Activated T-helper 1 cell treated with anti-CD3 and anti-CD28 coated beads, Interleukin-12 subunit alpha, Interleukin-12 subunit beta, Interleukin-2, Interleukin-4 antibody, amounts not matched to agents 30 ng/mL and 10 ng/mL and 1 ng/mL, durations not matched to agents 14 hours and 24 hours and 36 hours (primary cell): ENCODE data around the gene RHOT1. TPM values are rescaled to one million over a fixed set of nuclear protein-coding genes. Genes with fewer than 3 reads are reported as not detected.
"Not testable (repeated sequence)": the region's sequence is repeated elsewhere in the genome, so short reads cannot be mapped to it uniquely, and the experiment has no call there.

Experiments used
- DNase-seq: peaks from one replicate; pipeline ENCODE4 v3.0.0; 2021; ENCODE audit warnings: low spot score
- H3K27ac Mint-ChIP-seq: one replicate; pipeline ENCODE4 v1.8.0; 2021; ENCODE audit warnings: mild to moderate bottlenecking, mixed read lengths
- H3K27me3 Mint-ChIP-seq: one replicate; pipeline ENCODE4 v1.8.0; 2022; ENCODE audit warnings: mild to moderate bottlenecking, moderate library complexity, mixed read lengths; ENCODE audit not compliant: insufficient read depth
- H3K36me3 Mint-ChIP-seq: one replicate; pipeline ENCODE4 v1.8.0; 2021; ENCODE audit warnings: low read depth, mixed read lengths
- H3K4me1 Mint-ChIP-seq: one replicate; pipeline ENCODE4 v1.8.0; 2021; ENCODE audit warnings: low read depth, mixed read lengths
- H3K4me3 Mint-ChIP-seq: one replicate; pipeline ENCODE4 v1.8.0; 2021; ENCODE audit warnings: mild to moderate bottlenecking, moderate library complexity, mixed read lengths
- H3K9me3 Mint-ChIP-seq: one replicate; pipeline ENCODE4 v1.8.0; 2021; ENCODE audit warnings: mixed read lengths
- intact Hi-C: fragments of 100-400 bp; cut with micrococcal nuclease; formaldehyde crosslinking; loops from one replicate; pipeline ENCODE4 v1.15.1; 2024
- total RNA-seq: library from RNA; stranded (reverse); gene quantifications from 2 replicates; pipeline ENCODE4 v1.2.3, GENCODE V29; 2022

The RHOT1 gene
- total RNA-seq, 1 donor from 2014 or later = 25.9 TPM

- DNase-seq = no peak
- intact Hi-C loops = no loop called here
- H3K9me3 Mint-ChIP-seq = no peaks in the 10 kb centered on the region
- H3K36me3 Mint-ChIP-seq = peaks cover 17% of the 10 kb centered on the region
- H3K4me3 Mint-ChIP-seq = no peak overlapping the region
- H3K27me3 Mint-ChIP-seq = no peaks in the 10 kb centered on the region
- no peak overlapping the region for H3K27ac Mint-ChIP-seq
- H3K4me1 Mint-ChIP-seq = peaks cover 10% of the 10 kb centered on the region
Measured at GRCh38 chr17:32155896-32156295, 13.6 kb downstream of the RHOT1 start.

- H3K27ac Mint-ChIP-seq = no peak overlapping the region
- no peak for DNase-seq
- no peaks in the 10 kb centered on the region for H3K27me3 Mint-ChIP-seq
- intact Hi-C loops = no loop called here
- H3K36me3 Mint-ChIP-seq = peaks cover 20% of the 10 kb centered on the region
- no peaks in the 10 kb centered on the region for H3K9me3 Mint-ChIP-seq
- peaks cover 6% of the 10 kb centered on the region for H3K4me1 Mint-ChIP-seq
- H3K4me3 Mint-ChIP-seq = no peak overlapping the region
Measured at GRCh38 chr17:32156656-32157055, 14.4 kb downstream of the RHOT1 start.

DNA sequence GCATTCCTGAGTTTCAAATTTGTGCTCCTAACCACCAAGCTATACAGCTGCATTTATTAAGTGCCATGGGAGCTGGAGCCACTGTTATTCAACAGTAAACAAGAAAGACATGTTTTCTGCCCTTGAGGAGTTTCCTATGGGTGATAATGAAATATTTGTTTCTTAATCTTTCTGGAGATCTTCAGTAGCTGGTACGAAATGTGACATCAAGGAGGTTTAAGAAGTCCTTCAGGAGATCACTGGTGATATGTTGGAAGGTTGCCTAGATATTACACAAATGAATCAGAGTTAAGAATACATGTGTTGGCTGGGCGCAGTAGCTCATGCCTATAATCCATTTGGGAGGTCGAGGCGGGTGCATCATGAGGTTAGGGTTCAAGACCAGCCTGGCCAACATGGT, 14.9 kb downstream of the RHOT1 start:
- Mint-ChIP-seq H3K9me3 (no peaks in the 10 kb centered on the region), H3K4me3 (no peak overlapping the region), H3K4me1 (peaks cover 1% of the 10 kb centered on the region), H3K27ac (no peak overlapping the region), H3K36me3 (peaks cover 18% of the 10 kb centered on the region), H3K27me3 (no peaks in the 10 kb centered on the region)
- no peak for DNase-seq
- intact Hi-C loops = no loop called here

DNA sequence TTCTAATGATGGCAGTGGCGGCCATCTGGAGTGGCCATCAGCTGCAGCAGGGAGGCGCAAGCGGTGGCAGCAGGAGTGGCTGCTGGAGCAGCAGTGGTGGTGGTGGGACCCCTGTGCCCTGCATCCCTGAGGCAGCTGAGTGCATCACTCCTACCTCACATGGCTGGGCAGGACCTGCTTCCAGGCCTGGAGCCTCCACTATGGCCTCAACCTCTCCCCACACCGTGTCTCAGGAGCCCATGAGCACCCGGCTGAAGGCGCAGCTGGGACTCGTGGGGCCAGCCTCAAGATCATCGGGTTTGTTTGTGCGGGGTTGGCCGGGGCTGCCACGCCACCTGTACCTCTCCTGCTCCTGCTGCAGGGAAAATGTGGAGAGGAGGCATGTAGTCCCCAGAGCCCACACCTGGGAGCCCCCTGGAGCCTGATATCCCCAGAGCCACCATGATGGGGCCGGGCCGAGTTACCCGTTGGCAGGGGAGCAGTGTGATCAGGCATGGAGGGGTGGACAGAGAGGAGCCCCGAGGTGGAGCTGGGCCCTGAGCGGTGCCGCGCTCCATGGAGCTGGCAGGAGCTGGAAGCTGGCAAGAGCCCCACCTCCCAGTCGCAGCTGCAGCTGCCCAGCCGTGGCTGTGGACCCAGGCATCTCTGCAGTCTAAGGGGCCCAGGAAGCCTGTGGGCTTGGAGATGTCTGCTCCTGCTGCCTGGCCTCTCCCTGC, 16.7 kb downstream of the RHOT1 start:
- Mint-ChIP-seq H3K27me3 (no peaks in the 10 kb centered on the region), H3K9me3 (no peaks in the 10 kb centered on the region), H3K4me1 (no peaks in the 10 kb centered on the region), H3K27ac (no peak overlapping the region), H3K4me3 (no peak overlapping the region), H3K36me3 (peaks cover 13% of the 10 kb centered on the region)
- DNase-seq = no peak
- intact Hi-C loops = no loop called here

DNA sequence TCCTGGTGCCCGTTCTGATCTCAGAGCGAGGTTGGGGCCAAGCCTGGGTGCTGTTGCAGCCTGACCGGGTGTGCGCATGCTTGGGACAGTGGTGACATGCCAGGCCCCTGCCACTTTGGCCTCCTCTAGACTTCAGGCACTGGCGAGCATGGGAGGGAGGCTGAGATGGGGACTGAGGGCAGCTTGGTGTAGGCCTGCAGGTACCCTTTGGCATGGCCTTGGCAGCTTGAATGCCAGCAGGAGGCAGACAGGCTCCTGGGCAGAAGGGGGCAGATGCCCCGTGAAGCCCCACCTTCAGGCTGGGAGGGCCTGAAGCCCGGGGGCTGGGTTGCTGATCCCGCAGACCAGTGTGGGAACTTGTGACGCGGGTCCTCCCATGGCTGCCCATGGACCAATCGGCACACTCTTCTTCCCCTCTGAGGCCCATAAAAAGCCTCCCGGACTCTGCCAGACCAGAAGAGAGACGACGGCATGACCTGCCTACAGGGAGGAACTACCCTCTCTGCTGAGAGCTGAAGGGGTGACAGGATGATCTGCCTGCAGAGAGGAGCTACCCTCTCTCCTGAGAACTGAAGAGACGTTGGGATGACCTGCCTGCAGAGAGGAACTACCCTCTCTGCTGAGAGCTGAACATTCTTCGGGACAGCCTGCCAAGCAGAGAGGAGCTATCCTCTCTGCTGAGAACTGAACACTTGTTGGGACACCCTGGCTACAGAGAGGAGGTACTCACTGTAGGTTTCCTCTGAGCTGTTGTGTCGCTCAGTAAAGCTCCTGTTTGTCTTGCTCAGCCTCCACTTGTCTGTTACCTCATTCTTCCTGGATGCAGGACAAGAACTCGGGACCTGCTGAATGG, 17.5 kb downstream of the RHOT1 start:
- DNase-seq = no peak
- Mint-ChIP-seq H3K27me3 (no peaks in the 10 kb centered on the region), H3K4me3 (no peak overlapping the region), H3K9me3 (no peaks in the 10 kb centered on the region), H3K4me1 (no peaks in the 10 kb centered on the region), H3K36me3 (peaks cover 13% of the 10 kb centered on the region), H3K27ac (no peak overlapping the region)
- intact Hi-C loops = no loop called here

DNA sequence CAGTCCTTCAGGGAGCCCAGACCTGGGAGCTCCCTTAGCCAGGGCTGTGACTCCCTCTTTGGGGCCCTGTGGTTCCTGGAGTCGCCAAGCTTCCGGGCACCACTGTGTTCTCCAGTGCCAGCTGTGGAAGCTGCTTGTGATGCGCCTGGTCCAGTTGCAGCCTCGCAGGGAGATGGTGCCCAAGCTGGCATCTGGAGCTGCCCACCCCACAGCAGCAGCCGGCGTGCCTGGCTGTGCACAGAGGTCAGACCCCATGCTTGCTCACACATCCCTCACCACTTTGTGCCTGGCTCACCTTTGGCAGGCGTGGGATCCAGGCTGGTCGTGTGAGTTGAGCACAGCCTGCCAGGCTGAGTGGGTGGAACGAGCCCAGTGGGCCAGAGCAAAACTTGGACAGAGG, 18.2 kb downstream of the RHOT1 start:
- no peaks in the 10 kb centered on the region for H3K4me1 Mint-ChIP-seq
- H3K4me3 Mint-ChIP-seq = no peak overlapping the region
- no peak for DNase-seq
- peaks cover 13% of the 10 kb centered on the region for H3K36me3 Mint-ChIP-seq
- intact Hi-C loops = no loop called here
- no peaks in the 10 kb centered on the region for H3K9me3 Mint-ChIP-seq
- H3K27ac Mint-ChIP-seq = no peak overlapping the region
- H3K27me3 Mint-ChIP-seq = no peaks in the 10 kb centered on the region

DNA sequence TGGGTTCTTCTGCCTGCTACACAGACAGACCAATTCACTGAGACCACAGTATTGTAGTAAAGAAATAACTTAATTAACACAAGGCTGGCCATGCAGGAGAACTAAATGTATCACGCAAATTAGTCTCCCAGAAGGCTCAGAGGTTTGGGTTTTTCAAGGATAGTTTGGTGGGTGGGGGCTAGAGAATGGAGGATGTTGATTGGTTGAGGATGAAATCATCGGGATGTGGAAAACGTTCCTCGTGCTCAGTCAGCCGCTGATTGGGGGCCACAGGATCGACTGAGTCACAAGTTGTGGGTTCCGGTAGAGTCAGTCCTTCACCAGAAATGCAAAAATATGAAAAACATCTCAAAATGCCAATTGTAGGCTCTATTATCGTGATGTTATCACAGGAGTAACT, 18.7 kb downstream of the RHOT1 start:
- Mint-ChIP-seq H3K27me3 (no peaks in the 10 kb centered on the region), H3K27ac (no peak overlapping the region), H3K4me1 (no peaks in the 10 kb centered on the region), H3K36me3 (peaks cover 13% of the 10 kb centered on the region), H3K4me3 (no peak overlapping the region), H3K9me3 (no peaks in the 10 kb centered on the region)
- intact Hi-C loops = no loop called here
- DNase-seq = no peak

- H3K9me3 Mint-ChIP-seq = peaks cover 6% of the 10 kb centered on the region
- intact Hi-C loops = no loop called here
- no peak for DNase-seq
- no peaks in the 10 kb centered on the region for H3K4me1 Mint-ChIP-seq
- H3K36me3 Mint-ChIP-seq = peaks cover 18% of the 10 kb centered on the region
- H3K27me3 Mint-ChIP-seq = no peaks in the 10 kb centered on the region
- H3K4me3 Mint-ChIP-seq = no peak overlapping the region
- no peak overlapping the region for H3K27ac Mint-ChIP-seq
Measured at GRCh38 chr17:32161506-32162365, 19.4 kb downstream of the RHOT1 start.

- Mint-ChIP-seq H3K27me3 (no peaks in the 10 kb centered on the region), H3K4me1 (no peaks in the 10 kb centered on the region), H3K9me3 (no peaks in the 10 kb centered on the region), H3K4me3 (no peak overlapping the region), H3K36me3 (peaks cover 33% of the 10 kb centered on the region), H3K27ac (no peak overlapping the region)
- intact Hi-C loops = no loop called here
- no peak for DNase-seq
Measured at GRCh38 chr17:32174889-32175288, 32.6 kb downstream of the RHOT1 start.

GRCh38 chr17:32178679-32179078, 36.4 kb downstream of the RHOT1 start:
- H3K4me3 Mint-ChIP-seq, intact Hi-C loops, DNase-seq, H3K27me3 Mint-ChIP-seq, H3K4me1 Mint-ChIP-seq, H3K27ac Mint-ChIP-seq, H3K9me3 Mint-ChIP-seq: not testable (repeated sequence)
- H3K36me3 Mint-ChIP-seq = peaks cover 47% of the 10 kb centered on the region

DNA sequence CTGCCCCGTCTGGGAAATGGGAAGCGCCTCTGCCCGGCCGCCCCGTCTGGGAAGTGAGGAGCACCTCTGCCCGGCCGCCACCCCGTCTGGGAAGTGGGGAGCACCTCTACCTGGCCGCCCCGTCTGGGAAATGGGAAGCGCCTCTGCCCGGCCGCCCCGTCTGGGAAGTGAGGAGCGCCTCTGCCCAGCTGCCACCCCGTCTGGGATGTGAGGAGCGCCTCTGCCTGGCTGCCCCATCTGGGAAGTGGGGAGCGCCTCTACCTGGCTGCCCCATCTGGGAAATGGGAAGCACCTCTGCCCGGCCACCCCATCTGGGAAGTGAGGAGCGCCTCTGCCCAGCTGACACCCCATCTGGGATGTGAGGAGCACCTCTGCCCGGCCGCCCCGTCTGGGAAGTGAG, 36.8 kb downstream of the RHOT1 start:
- intact Hi-C loops = not testable (repeated sequence)
- H3K36me3 Mint-ChIP-seq = peaks cover 49% of the 10 kb centered on the region

DNA sequence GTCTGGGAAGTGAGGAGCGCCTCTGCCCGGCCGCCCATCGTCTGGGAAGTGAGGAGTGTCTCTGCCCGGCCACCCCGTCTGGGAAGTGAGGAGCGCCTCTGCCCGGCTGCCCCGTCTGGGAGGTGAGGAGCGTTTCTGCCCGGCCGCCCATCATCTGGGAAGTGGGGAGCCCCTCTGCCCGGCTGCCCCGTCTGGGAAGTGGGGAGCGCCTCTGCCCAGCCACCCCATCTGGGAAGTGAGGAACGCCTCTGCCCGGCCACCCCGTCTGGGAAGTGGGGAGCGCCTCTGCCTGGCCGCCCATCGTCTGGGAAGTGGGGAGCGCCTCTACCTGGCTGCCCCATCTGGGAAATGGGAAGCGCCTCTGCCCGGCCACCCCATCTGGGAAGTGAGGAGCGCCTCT, 37.2 kb downstream of the RHOT1 start:
- H3K9me3 Mint-ChIP-seq, H3K4me1 Mint-ChIP-seq, H3K27ac Mint-ChIP-seq, intact Hi-C loops, H3K27me3 Mint-ChIP-seq, DNase-seq, H3K4me3 Mint-ChIP-seq: not testable (repeated sequence)
- H3K36me3 Mint-ChIP-seq = peaks cover 50% of the 10 kb centered on the region

More for the DNA sequence above, 36.8 kb downstream of the RHOT1 start:
- not testable (repeated sequence) for H3K4me3 Mint-ChIP-seq, H3K27me3 Mint-ChIP-seq, H3K9me3 Mint-ChIP-seq, DNase-seq, H3K4me1 Mint-ChIP-seq, H3K27ac Mint-ChIP-seq

GRCh38 chr17:32180262-32180661, 38.0 kb downstream of the RHOT1 start:
- H3K9me3 Mint-ChIP-seq, H3K27ac Mint-ChIP-seq, H3K27me3 Mint-ChIP-seq, H3K4me1 Mint-ChIP-seq, H3K4me3 Mint-ChIP-seq, intact Hi-C loops, DNase-seq: not testable (repeated sequence)
- H3K36me3 Mint-ChIP-seq = peaks cover 44% of the 10 kb centered on the region
